ENCODE results near the gene ME1.
"Not testable (repeated sequence)": the region's sequence is repeated elsewhere in the genome, so short reads cannot be mapped to it uniquely, and the experiment has no call there.

The ME1 gene

GRCh38 chr6:83430611-83431544 lies at the start of gene ME1:
Gene ME1 (minus strand): TSS chr6:83431051. CDS start chr6:83430954, 97 bp downstream.
- DNase-seq (ENCODE audit: low read depth) = peak; percentile 51

GRCh38 chr6:83480470-83480869 lies 49.6 kb upstream of the ME1 start:
- no peak for DNase-seq (ENCODE audit: low read depth)

- no peak for DNase-seq (ENCODE audit: low read depth)
Measured at GRCh38 chr6:83479389-83479788, 48.5 kb upstream of the ME1 start.

- DNase-seq (ENCODE audit: low read depth) = no peak
Measured at GRCh38 chr6:83476971-83477370, 46.1 kb upstream of the ME1 start.

- no peak for DNase-seq (ENCODE audit: low read depth)
Measured at GRCh38 chr6:83474309-83474708, 43.5 kb upstream of the ME1 start.

GRCh38 chr6:83472767-83473166 lies 41.9 kb upstream of the ME1 start:
- DNase-seq (ENCODE audit: low read depth) = no peak

GRCh38 chr6:83470587-83470986 lies 39.7 kb upstream of the ME1 start:
- no peak for DNase-seq (ENCODE audit: low read depth)

- DNase-seq (ENCODE audit: low read depth) = no peak
Measured at GRCh38 chr6:83470001-83470400, 39.1 kb upstream of the ME1 start.

- DNase-seq (ENCODE audit: low read depth) = no peak
Measured at GRCh38 chr6:83467620-83468036, 36.8 kb upstream of the ME1 start.

GRCh38 chr6:83466328-83466727 lies 35.5 kb upstream of the ME1 start:
- DNase-seq (ENCODE audit: low read depth) = no peak

- DNase-seq (ENCODE audit: low read depth) = no peak
Measured at GRCh38 chr6:83464381-83465140, 33.7 kb upstream of the ME1 start.

GRCh38 chr6:83463886-83464285 lies 33.0 kb upstream of the ME1 start:
- DNase-seq (ENCODE audit: low read depth) = no peak

GRCh38 chr6:83462524-83462923 lies 31.7 kb upstream of the ME1 start:
- DNase-seq (ENCODE audit: low read depth) = no peak

GRCh38 chr6:83461438-83461837 lies 30.6 kb upstream of the ME1 start:
- no peak for DNase-seq (ENCODE audit: low read depth)

GRCh38 chr6:83459663-83460062 lies 28.8 kb upstream of the ME1 start:
- no peak for DNase-seq (ENCODE audit: low read depth)

- not testable (repeated sequence) for DNase-seq (ENCODE audit: low read depth)
Measured at GRCh38 chr6:83450015-83450414, 19.2 kb upstream of the ME1 start.

- DNase-seq (ENCODE audit: low read depth) = not testable (repeated sequence)
Measured at GRCh38 chr6:83444086-83444699, 13.3 kb upstream of the ME1 start.

GRCh38 chr6:83443516-83443915 lies 12.7 kb upstream of the ME1 start:
- DNase-seq (ENCODE audit: low read depth) = no peak

GRCh38 chr6:83442752-83443151 lies 11.9 kb upstream of the ME1 start:
- no peak for DNase-seq (ENCODE audit: low read depth)

- no peak for DNase-seq (ENCODE audit: low read depth)
Measured at GRCh38 chr6:83439201-83439600, 8.3 kb upstream of the ME1 start.

- DNase-seq (ENCODE audit: low read depth) = no peak
Measured at GRCh38 chr6:83436674-83437073, 5.8 kb upstream of the ME1 start.

- no peak for DNase-seq (ENCODE audit: low read depth)
Measured at GRCh38 chr6:83433177-83433576, 2.3 kb upstream of the ME1 start.

- no peak for DNase-seq (ENCODE audit: low read depth)
Measured at GRCh38 chr6:83432636-83433035, 1.8 kb upstream of the ME1 start.
